NCI-H2196 (cell line): ENCODE data around the gene OR51B2.
"Not testable (repeated sequence)": the region's sequence is repeated elsewhere in the genome, so short reads cannot be mapped to it uniquely, and the experiment has no call there.

Experiments used
- DNase-seq: peaks from one replicate; lab custom pipeline; 2025; ENCODE audit not compliant: unreplicated experiment; lab: John Stamatoyannopoulos, UW

Gene OR51B2

GRCh38 chr11:5313326-5314023 lies 10.6 kb downstream of the OR51B2 start:
- not testable (repeated sequence) for DNase-seq

- DNase-seq: no peak
Measured at GRCh38 chr11:5310423-5310822, 13.7 kb downstream of the OR51B2 start.

GRCh38 chr11:5307256-5308019 lies 16.7 kb downstream of the OR51B2 start:
- DNase-seq: no peak

GRCh38 chr11:5304046-5304445 lies 20.1 kb downstream of the OR51B2 start:
- no peak for DNase-seq

- DNase-seq: no peak
Measured at GRCh38 chr11:5303626-5304025, 20.5 kb downstream of the OR51B2 start.

- no peak for DNase-seq
Measured at GRCh38 chr11:5301846-5302245, 22.3 kb downstream of the OR51B2 start, which contains the start of gene OR51B4. OR51B4 (minus strand) TSS chr11:5301946; CDS start chr11:5301946, 0 bp downstream.

- no peak for DNase-seq
Measured at GRCh38 chr11:5300251-5300650, 23.8 kb downstream of the OR51B2 start.

GRCh38 chr11:5298451-5298850 lies 25.6 kb downstream of the OR51B2 start:
- no peak for DNase-seq

- DNase-seq: no peak
Measured at GRCh38 chr11:5297721-5298323, 26.3 kb downstream of the OR51B2 start.

- not testable (repeated sequence) for DNase-seq
Measured at GRCh38 chr11:5294342-5294995, 29.6 kb downstream of the OR51B2 start.

GRCh38 chr11:5293028-5293427 lies 31.1 kb downstream of the OR51B2 start:
- no peak for DNase-seq

GRCh38 chr11:5291207-5291838 lies 32.8 kb downstream of the OR51B2 start:
- DNase-seq: no peak

- no peak for DNase-seq
Measured at GRCh38 chr11:5290106-5290505, 34.0 kb downstream of the OR51B2 start.

- no peak for DNase-seq
Measured at GRCh38 chr11:5289696-5290095, 34.4 kb downstream of the OR51B2 start.

- DNase-seq: no peak
Measured at GRCh38 chr11:5288906-5289550, 35.1 kb downstream of the OR51B2 start.

- DNase-seq: no peak
Measured at GRCh38 chr11:5288108-5288905, 35.8 kb downstream of the OR51B2 start.

GRCh38 chr11:5286901-5287300 lies 37.2 kb downstream of the OR51B2 start:
- DNase-seq: no peak

GRCh38 chr11:5286351-5286750 lies 37.7 kb downstream of the OR51B2 start:
- DNase-seq: no peak

- DNase-seq: no peak
Measured at GRCh38 chr11:5285703-5286340, 38.3 kb downstream of the OR51B2 start.
